ENCODE data around the gene GPR158.

The GPR158 gene

DNA sequence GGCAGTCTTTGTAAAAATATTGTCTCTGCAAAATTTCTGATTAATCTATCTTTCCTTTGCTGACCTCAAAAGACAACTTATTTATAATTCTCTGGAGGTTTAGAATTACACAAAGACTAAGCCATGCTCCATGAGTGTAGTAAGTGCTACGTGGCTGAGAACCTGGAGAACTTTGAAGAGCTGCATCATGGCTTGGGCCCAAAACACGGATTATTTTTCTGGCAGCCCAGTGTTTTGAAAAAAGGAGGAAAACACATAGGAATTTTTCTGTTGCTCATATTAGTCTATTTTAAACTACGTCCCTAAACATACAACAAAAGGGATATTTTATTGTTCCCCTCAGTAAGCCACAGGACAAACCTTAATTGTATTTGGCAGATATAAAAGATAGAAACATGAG, 398.5 kb downstream of the GPR158 start:
- no peak for DNase-seq (ENCODE audit: low spot score)

GRCh38 chr10:25575343-25575742, 400.5 kb downstream of the GPR158 start:
- no peak for DNase-seq (ENCODE audit: low spot score)

GRCh38 chr10:25578061-25578460, 403.3 kb downstream of the GPR158 start:
- no peak for DNase-seq (ENCODE audit: low spot score)

DNA sequence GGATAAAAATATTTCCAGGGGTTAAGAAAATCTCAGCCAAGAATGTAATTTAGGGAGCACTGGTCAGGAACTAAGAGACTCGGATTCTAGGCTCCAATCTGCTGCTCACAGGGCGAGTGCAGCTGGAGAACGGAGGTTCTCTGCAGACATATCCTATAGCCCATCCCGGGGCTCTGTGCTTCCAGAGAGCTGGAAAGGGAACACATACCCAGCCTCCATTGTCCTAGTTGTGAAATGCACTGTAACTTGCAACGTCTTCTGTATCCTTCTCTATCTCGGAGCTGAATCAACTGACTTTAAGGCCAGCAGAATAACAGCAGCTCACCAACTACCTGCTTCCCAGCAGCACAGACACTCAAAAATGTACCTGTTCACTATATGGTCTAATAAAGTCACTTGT, 408.2 kb downstream of the GPR158 start:
- no peak for DNase-seq (ENCODE audit: low spot score)

DNA sequence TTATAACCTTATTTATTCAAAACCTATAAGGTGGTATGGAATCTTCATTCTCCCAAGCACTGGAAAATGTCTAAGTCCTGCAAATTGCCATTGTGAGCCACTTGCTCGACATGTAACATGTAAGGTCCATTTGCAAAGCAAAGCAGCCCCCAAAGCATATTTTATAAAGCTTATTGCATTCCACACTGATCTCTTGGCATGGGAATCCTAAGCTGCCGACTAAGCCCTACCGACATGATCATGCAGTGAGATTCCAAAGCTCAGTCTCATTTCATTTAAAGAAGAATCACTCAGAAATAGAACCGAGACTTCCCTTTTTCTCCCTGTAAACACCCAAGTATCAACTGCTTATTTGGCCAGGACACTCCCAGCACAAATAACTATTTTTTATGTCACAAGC, 425.9 kb downstream of the GPR158 start:
- no peak for DNase-seq (ENCODE audit: low spot score)

GRCh38 chr10:25604591-25604990, 429.8 kb downstream of the GPR158 start:
- DNase-seq (ENCODE audit: low spot score), result no peak

- no peak for DNase-seq (ENCODE audit: low spot score)
These were observed 439.9 kb downstream of the GPR158 start for GRCh38 chr10:25614652-25615051.

- no peak for DNase-seq (ENCODE audit: low spot score)
These were observed 441.1 kb downstream of the GPR158 start for GRCh38 chr10:25615926-25616325.

DNA sequence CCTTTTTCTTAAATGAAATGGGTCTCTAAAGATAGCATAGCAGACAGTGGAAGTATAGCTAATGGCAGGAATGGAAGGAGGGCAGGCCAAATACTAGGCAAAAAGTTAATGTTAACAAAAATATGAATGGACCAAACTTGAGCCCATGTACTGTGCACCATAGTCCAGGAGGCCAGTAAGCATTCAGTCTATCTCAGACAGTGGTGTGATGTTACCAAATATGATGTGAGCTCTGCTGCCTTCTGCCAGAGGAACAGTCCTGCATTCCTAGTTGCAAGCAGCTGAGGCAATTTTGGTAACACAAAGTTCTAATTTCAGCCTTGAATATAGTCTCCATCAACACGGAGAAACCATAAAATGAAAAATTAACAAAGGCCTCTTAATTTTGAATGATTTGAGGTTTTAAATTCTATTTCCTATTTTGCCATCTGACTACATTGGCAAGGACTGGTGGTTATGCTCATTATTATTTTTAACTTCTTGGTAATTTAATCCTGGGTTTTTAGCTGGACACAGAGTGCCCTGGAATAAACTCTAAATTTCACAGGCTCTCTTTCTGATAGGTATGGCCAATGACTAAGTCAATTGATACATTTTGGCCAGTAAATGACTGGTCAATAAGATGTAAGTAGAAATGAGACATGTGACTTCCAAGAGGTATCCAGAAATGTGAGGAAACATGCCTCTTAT, 442.2 kb downstream of the GPR158 start:
- DNase-seq (ENCODE audit: low spot score), result no peak

GRCh38 chr10:25627606-25628005, 452.8 kb downstream of the GPR158 start:
- DNase-seq (ENCODE audit: low spot score), result no peak

GRCh38 chr10:25629333-25629732, 454.5 kb downstream of the GPR158 start:
- DNase-seq (ENCODE audit: low spot score), result no peak

- DNase-seq (ENCODE audit: low spot score), result no peak
These were observed 456.7 kb downstream of the GPR158 start for GRCh38 chr10:25631471-25631870.

DNA sequence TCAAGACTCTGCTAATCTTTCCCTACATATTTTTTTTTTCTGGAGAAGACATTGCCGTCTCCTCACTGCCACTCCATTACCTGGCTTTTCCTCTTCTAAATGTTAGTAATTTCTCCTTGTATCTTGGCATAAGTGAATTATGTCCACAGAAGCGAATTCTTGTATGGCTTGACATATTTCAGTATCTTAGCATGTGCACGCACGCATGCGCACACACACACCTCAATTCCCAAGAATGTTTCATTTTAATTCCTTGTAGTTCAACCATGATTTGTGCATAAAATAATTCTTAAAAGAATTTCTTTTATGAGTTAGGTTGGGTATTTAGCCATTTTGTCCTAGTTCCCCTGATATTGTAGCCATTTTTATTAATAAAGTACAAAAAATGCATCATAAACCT, 458.0 kb downstream of the GPR158 start:
- DNase-seq (ENCODE audit: low spot score), result no peak

- no peak for DNase-seq (ENCODE audit: low spot score)
These were observed 458.7 kb downstream of the GPR158 start for GRCh38 chr10:25633542-25633941.

DNA sequence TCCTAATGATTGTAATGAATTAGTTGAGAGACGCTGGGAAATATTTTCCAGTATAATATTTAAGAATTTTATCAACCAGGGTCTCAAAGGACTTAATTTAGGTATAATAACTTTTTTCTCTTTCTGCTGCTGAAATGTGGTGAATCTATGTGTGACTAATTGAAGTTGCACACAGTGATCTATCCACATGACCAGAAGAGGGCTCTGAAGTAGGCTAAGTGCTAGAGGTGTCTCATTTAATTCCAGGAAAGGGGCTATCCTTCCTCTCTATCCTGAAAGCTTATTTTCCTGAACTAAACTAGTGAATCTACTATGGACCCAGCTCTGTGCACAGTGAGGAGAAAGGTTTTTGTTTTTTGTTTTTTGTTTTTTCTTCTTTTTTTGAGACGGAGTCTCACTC, 464.8 kb downstream of the GPR158 start:
- DNase-seq (ENCODE audit: low spot score), result no peak

DNA sequence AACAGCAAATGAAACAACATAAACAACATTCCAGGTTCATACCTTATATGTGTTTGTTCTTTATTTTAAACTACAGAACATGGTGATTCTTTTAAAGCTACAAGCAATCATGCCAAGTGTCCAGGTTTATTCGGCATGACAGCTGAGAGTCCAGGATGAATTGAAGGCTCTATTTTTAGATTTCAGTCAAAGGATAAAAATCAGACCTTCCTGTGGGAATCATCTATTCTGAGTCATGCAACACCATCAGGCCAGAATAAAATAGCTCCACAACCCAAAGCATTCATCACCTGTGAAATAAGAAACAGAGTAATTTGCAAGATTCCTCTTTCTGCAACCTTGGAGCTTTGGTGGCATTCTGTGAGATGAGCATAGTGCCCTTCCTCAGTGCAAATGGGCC, 466.8 kb downstream of the GPR158 start:
- DNase-seq (ENCODE audit: low spot score), result no peak

- no peak for DNase-seq (ENCODE audit: low spot score)
These were observed 467.9 kb downstream of the GPR158 start for GRCh38 chr10:25642721-25643120.

DNA sequence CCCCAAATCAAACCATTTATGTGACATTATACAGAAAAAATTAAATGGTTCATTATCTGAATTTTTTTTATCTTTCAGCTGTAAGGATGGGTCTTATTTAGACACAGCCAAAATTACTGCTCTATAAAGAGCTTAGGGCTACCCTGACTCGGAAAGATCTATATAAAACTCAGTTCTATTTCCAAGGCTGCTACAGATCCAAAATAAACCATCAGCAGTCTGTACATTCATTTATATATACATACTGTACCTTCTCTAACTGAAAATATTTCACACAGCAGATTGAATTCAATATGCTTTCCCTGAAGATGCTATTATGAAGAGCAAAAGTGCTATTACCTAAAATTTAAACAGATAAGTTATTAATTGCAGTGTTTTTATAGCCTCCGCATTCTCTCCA, 471.6 kb downstream of the GPR158 start:
- DNase-seq (ENCODE audit: low spot score), result no peak

- no peak for DNase-seq (ENCODE audit: low spot score)
These were observed 476.7 kb downstream of the GPR158 start for GRCh38 chr10:25651534-25651933.
